HG03066 (cell line): ENCODE measurements around the gene ANTXR1.

Source experiments
- ATAC-seq: cut with Tn5 transposase; IDR thresholded peaks from one replicate; pipeline ENCODE4 v1.9.1; 2021; ENCODE audit warnings: low read depth; ENCODE audit not compliant: unreplicated experiment

Gene ANTXR1

DNA sequence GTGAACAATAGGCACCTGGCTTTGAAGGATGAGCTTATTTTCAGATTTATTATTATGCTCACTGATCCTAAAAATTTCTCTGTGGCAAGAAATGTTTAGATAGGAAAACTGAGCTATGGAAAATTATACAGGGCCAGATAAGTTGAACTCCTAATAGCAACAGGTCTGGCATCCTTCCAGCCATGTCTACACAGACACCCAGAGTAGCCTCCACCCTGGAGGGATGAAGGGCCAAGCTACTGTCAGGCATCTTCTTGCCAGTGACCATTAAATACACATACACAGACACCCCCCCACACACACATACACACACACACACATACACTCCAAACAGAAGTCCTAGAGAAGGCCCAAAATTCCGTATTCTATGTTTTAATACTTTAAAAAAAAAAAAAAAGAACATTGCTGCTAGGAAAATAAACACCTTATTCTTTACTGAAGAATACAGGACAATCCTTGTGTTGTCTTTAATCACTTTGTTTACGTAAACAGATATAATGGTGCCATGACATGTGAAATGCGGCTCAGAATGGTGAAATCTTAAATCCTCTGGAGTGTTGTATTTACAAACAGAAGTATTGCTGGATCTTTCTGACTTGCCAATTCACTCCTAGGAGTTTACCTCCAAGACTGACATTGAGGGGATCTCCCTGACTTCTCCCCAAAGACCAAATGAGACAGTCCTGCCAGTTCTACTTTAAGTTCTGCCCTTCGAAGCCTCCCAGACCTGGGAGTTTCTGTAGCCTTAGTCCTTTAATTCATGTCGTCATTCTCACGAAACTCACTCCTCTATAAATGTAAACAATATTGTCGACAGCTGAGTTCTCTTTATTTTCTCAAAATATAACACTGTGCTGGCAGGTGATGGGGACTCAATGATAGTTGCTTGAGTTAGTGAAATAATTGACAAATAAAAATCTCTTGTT, 163.1 kb downstream of the ANTXR1 start:
- no peak for ATAC-seq

- ATAC-seq: no peak
Observed at GRCh38 chr2:69177063-69177771, 164.2 kb downstream of the ANTXR1 start.

DNA sequence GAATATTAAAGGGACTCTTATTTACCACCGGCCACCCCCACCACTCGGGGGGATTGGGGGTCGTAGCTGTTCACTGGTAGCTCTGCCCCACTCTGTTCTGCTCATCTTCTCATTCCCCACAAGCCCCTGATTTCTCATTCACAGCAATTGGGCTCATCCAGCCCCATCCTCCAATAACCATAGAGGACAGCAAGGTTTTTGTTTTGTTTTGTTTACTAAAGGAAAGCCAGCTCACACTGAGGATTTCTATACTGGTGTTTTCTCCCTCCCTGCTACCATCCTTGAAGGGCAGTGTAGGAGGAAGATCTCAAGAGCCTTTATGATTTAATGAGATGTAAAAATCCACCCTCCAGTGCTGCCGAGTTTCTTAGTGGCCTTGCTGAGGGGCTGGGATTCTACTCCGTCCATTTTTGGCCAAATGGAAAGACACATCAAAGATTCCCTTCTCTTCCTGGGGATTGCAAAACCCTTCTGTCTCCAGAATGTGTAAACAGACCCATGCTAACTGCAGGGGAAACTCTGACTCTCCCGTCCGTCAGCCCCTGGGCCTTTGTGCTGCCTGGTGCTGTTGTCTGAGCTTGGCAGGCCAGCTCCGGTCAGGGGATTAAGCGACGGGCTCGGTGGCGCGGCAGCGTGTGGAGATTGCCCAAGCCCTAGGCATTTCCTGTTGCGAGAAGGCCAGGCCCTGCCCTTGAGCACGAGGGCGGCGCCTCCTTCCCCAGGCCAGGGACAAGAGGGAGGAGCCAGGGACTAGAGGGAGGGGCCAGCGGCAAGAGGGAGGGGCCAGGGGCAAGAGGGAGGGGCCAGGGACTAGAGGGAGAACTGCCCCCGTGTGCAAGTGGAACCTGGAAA, 165.0 kb downstream of the ANTXR1 start:
- ATAC-seq: no peak

GRCh38 chr2:69178756-69179155, 165.8 kb downstream of the ANTXR1 start:
- no peak for ATAC-seq

GRCh38 chr2:69180227-69180626, 167.2 kb downstream of the ANTXR1 start:
- ATAC-seq: no peak

DNA sequence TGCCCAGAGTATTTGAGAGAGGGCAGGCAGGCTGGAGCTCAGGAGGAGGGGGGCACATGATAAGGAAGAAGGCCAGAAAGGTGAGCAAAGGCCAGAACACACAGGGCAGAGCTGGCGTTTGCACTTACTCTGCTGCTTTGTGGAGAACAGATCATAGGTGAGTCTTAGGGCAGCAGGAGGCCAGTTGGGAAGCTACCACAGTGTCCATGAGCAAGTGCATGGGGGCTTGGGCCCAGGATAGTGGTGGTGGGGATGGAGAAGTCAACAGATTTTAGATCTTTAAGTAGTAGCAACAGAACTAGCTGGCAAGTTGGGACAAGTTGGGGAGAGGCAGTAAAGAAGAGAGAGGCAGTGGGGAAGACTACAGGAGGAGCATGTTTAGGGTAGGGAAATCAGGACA, 168.0 kb downstream of the ANTXR1 start:
- ATAC-seq: no peak

DNA sequence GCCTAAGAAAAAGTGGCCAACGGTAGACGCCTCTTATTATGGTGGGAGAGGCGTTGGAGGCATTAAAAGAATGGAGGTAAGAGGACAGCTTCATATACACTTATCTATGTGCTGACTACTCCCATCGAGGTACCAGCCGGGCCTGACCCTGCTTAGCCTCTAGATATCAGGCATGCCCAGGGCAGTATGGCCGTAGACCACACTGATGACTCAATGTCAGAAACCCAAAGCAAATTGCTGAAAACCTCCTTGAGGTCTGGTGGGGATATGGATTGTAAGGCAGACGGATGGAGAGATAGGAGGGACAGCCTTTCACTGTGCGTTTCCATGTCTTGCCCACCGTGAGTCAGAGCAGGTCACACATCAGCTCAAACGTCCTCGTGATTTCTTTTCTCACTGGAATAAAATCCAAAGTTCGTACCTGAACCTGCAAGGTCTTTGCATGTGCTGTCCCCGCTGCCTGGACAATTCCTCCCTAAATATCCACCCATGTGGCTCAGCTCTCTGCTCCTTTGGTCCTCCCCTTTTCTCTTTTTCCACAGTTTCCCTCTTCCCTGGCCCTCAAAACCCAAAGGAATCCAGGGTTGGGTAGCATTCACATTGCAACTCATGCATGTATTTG, 168.9 kb downstream of the ANTXR1 start:
- ATAC-seq: no peak

DNA sequence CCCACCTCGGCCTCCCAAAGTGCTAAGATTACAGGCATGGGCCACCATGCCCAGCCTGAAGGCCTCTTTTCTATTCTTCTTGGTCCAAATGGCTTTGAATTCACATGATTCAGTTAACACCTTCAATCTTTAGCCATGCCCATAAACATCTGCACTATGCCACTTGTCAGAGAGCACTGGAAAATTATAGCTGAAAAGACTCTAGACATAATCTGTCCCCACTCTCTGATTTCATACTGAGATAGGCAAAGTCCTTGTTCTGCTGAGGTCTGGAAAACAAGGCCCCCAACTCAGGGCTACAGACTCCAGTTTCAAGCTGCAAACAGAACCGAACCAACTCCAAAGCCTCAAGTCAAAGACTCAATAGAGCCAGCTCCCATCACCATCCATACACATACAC, 170.7 kb downstream of the ANTXR1 start:
- no peak for ATAC-seq

- no peak for ATAC-seq
Observed at GRCh38 chr2:69184224-69184623, 171.2 kb downstream of the ANTXR1 start.

DNA sequence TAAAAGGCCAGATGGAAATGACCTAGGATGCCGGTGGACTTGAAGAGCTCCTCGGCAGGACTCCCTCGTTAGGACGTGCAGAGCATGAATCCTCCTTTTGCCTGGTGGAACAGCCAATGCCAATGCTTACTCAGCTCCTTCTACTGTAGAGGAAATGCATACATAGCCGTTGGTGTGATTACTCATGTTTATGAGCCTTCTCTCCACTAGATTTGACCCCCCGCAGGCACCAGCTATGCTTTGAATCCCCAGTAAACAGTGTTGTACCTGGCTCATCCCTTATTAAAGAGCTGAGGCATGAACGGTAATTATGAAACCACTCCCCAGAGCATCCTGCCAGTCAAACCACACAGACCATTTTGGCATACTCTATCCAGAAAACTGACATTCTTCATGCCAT, 172.8 kb downstream of the ANTXR1 start:
- no peak for ATAC-seq

GRCh38 chr2:69186614-69187013, 173.6 kb downstream of the ANTXR1 start:
- no peak for ATAC-seq

GRCh38 chr2:69188182-69188900, 175.4 kb downstream of the ANTXR1 start:
- no peak for ATAC-seq

DNA sequence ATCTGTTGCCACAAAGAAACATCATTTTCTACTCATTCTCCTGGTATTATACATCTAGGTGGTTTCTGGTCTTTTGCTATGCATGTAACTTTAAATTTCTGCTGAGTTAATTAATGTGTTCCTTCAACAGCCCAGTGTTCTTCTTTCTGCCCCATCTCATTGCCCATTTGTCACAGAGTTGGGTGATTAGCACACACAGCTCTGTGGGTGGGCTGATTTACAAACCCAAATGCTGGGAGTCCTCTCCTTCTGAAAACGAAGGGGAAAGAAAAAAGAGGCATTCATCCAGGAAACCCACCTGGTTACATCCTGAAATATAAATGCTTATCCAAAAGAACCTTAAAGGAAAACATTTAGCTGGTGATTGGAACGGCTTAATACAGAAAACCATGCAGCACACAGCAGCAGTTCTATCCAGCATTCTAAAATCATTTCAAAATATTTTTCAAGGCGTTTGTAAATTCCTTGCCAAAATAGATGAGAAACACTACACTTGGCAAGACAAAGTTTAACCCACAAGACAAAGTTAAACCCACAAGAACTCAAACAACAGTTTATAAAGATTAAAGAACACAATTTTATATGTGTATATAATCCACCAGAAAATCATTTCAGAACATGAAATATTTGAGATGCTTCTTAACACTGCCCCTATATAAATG, 177.9 kb downstream of the ANTXR1 start:
- no peak for ATAC-seq

DNA sequence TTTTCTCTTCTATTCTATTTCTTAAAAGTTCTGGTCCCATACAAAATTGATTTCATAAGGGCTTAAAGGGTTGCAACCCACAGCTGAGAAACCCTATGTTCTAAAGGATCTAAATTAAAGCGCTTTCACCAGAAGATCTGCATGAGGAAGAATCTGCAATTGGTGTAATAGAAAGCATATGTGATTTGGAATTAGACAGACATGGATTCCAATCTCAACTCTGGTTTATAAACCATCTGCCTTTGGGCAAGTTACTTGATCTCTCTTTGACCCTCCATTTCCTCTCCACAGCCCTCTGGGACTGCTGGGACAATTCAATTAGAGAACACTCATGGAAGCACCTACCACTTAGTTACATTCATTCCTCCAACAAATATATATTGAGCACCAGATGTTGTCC, 178.7 kb downstream of the ANTXR1 start:
- ATAC-seq: no peak

- no peak for ATAC-seq
Observed at GRCh38 chr2:69192176-69192945, 179.4 kb downstream of the ANTXR1 start.

DNA sequence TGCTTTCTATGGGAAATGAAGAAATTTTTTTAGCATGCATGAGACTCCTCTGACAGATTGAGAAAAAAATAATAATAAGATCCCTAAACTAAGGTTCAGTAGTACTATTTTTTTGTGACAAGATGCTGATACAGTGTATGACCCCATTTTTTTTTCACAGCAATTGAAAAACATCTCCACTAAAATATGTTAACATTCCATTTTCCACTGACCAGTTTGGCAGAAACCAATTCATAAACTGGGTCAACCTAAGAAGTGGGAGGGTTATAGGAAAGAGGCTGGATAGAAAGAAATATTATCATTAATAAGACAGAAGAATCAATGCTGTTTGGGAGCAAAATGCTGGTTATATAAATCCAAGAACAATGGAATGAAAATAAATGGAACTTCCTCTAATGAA, 182.7 kb downstream of the ANTXR1 start:
- ATAC-seq: no peak

DNA sequence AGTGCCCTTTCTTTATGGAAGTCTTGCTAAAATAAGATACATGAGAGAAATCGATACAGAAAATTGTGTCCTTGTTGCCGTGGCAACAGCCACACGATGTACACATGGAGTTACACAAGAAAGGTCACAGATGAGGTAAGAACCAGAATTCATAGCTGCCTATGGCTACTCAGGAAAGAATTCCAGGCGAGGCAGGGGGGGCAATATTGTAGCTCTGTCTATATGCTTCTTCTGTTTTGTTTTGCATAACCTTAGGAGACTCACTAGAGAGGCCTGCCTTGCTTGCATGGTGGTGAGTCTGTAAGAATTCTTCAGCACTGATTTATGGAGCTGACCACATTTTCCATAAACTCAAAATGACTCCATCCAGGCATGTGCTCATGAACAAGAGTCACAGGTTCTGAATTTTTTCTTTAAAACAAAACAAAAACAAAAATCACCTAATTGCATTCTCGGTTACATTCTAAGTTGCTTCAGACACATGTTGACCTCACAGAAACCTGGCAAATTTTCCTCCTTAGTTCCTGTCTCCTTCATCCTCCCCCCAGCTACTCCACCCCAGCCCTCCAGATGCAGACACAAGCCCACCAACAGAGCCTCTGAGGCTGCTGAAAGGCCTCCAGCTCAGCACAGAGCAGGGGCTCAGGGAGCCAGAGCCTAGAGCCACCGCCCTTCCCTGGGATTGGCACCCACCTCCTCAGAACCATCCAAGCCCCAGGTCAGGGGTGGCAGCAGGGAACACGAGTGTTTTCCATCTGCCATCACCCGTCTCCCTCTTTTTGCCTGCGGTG, 183.5 kb downstream of the ANTXR1 start:
- ATAC-seq: no peak

DNA sequence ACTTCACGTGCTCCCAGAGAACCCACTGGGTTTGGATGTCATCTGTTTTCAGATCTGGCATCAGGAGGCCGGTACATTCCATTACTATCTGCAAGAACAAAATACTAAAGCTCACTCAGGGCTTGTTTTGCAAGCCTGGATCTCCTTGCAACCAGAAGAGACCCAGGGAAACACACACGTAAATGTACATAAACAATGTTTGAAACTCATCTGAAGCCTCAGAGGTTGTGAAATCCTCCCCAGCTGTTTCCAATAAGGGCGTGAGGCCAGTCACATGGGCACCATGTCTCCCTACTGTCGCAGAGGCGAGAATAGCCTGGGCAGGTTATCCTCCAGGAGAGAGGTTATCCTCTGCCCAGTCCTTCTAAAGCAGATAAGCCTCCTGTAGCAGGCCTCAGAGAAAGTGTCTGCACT, 187.1 kb downstream of the ANTXR1 start:
- ATAC-seq: no peak
